ENCODE results near the gene RAB15.

- TF ChIP-seq CTCF (IDR thresholded peaks at IDR 0.05; ENCODE audit: insufficient read depth, low read length, poor library complexity, severe bottlenecking) (no peak), EZH2phosphoT487 (conservative IDR thresholded peaks at IDR 0.05; ENCODE audit: low read length) (no peak)
Observed at GRCh38 chr14:64918216-64918615, 53.9 kb downstream of the RAB15 start.

Data from SU-DHL-6 (cell line).